Loucy (cell line): ENCODE data around the gene KANTR.

Experiments
- H2AFZ ChIP-seq: fragments of 200-600 bp; sonication (generic); 2 replicates; pipeline ENCODE4 v1.6.0; 2016; ENCODE audit warnings: antibody characterized with exemption, mild to moderate bottlenecking, low read length, moderate library complexity
- H3F3A ChIP-seq: fragments of 200-600 bp; 2 replicates; pipeline ENCODE4 v1.6.0; 2016; ENCODE audit warnings: antibody characterized with exemption, low read depth, mild to moderate bottlenecking
- H3K27me3 ChIP-seq: fragments of 200-600 bp; sonication (generic); 2 replicates; pipeline ENCODE4 v1.6.1; 2014; ENCODE audit warnings: low read length, mild to moderate bottlenecking; ENCODE audit not compliant: insufficient read depth, poor library complexity, severe bottlenecking
- H3K36me3 ChIP-seq: fragments of 200-600 bp; sonication (generic); 2 replicates; pipeline ENCODE4 v1.6.1; 2016; ENCODE audit warnings: low read length; ENCODE audit not compliant: insufficient read depth
- H3K4me1 ChIP-seq: fragments of 200-600 bp; sonication (generic); 2 replicates; pipeline ENCODE4 v1.5.1; 2014; ENCODE audit warnings: low read length, mild to moderate bottlenecking; ENCODE audit not compliant: insufficient read depth, poor library complexity, severe bottlenecking
- H3K4me2 ChIP-seq: fragments of 200-600 bp; sonication (generic); 2 replicates; pipeline ENCODE4 v1.6.0; 2014; ENCODE audit warnings: antibody characterized with exemption, low read length, low read depth, mild to moderate bottlenecking; ENCODE audit not compliant: poor library complexity, severe bottlenecking
- H3K4me3 ChIP-seq: fragments of 200-600 bp; sonication (generic); 2 replicates; pipeline ENCODE4 v1.5.1; 2014; ENCODE audit warnings: low read length, mild to moderate bottlenecking, mixed read lengths; ENCODE audit not compliant: poor library complexity, severe bottlenecking
- H3K79me2 ChIP-seq: fragments of 200-600 bp; sonication (generic); 2 replicates; pipeline ENCODE4 v1.6.1; 2014; ENCODE audit warnings: low read length; ENCODE audit not compliant: insufficient read depth
- H3K9ac ChIP-seq: fragments of 200-600 bp; sonication (generic); 2 replicates; pipeline ENCODE4 v1.6.0; 2014; ENCODE audit warnings: mild to moderate bottlenecking, low read depth, low read length, moderate library complexity; ENCODE audit not compliant: poor library complexity, severe bottlenecking
- H3K9me2 ChIP-seq: fragments of 200-600 bp; sonication (generic); replicated peaks from 2 replicates; pipeline ENCODE4 v1.6.1; 2016; ENCODE audit warnings: low read depth, low read length, mixed read lengths
- H3K9me3 ChIP-seq: fragments of 200-600 bp; sonication (generic); 2 replicates; pipeline ENCODE4 v1.6.1; 2014; ENCODE audit warnings: mild to moderate bottlenecking, antibody characterized with exemption, low read length, low read depth; ENCODE audit not compliant: insufficient read depth
- H4K20me1 ChIP-seq: fragments of 200-600 bp; sonication (generic); 2 replicates; pipeline ENCODE4 v1.6.0; 2014; ENCODE audit warnings: antibody characterized with exemption, low read length, mild to moderate bottlenecking; ENCODE audit not compliant: insufficient read depth, poor library complexity, severe bottlenecking
- CTCF ChIP-seq: fragments of 200-600 bp; sonication (generic); conservative IDR thresholded peaks from 2 replicates; pipeline ENCODE4 v1.5.1; 2014; ENCODE audit warnings: mild to moderate bottlenecking, antibody characterized with exemption, low read length
- EZH2phosphoT487 ChIP-seq: fragments of 200-600 bp; IDR thresholded peaks from 2 replicates; pipeline ENCODE4 v1.6.1; 2018; ENCODE audit warnings: antibody characterized with exemption, mild to moderate bottlenecking, moderate library complexity, borderline replicate concordance

The KANTR gene

GRCh38 chrX:53122013-53122412, 28.1 kb downstream of the KANTR start:
- Histone ChIP-seq H3K27me3 (no peaks in the 10 kb centered on the region), H3K9me3 (no peaks in the 10 kb centered on the region; the same call in 1 of the 2 replicates), H4K20me1 (no peaks in the 10 kb centered on the region), H3F3A (no peaks in the 10 kb centered on the region), H3K4me3 (no peak overlapping the region), H3K9me2 (no peaks in the 10 kb centered on the region), H3K79me2 (peaks cover 18% of the 10 kb centered on the region; the same call in 1 of the 2 replicates), H3K4me1 (no peaks in the 10 kb centered on the region), H3K4me2 (no peak overlapping the region), H3K9ac (no peak overlapping the region), H2AFZ (no peak overlapping the region), H3K36me3 (no peaks in the 10 kb centered on the region; the same call in 1 of the 2 replicates)
- TF ChIP-seq CTCF = no peak
- no peak for TF ChIP-seq EZH2phosphoT487

GRCh38 chrX:53125506-53125905, 31.6 kb downstream of the KANTR start:
- Histone ChIP-seq H3K4me2 (no peak overlapping the region), H3K36me3 (no peaks in the 10 kb centered on the region; the same call in 1 of the 2 replicates), H4K20me1 (no peaks in the 10 kb centered on the region), H3K4me1 (no peaks in the 10 kb centered on the region), H3K79me2 (peaks cover 18% of the 10 kb centered on the region; the same call in 1 of the 2 replicates), H3K9me3 (no peaks in the 10 kb centered on the region; the same call in 1 of the 2 replicates), H3K9me2 (no peaks in the 10 kb centered on the region), H3K9ac (no peak overlapping the region), H3F3A (no peaks in the 10 kb centered on the region), H3K4me3 (no peak overlapping the region), H3K27me3 (no peaks in the 10 kb centered on the region), H2AFZ (no peak overlapping the region)
- no peak for TF ChIP-seq CTCF

- H3K79me2 ChIP-seq = peaks cover 15% of the 10 kb centered on the region; the same call in 1 of the 2 replicates
- no peaks in the 10 kb centered on the region for H3F3A ChIP-seq
- no peak overlapping the region for H2AFZ ChIP-seq
- no peaks in the 10 kb centered on the region for H3K4me1 ChIP-seq
- TF ChIP-seq EZH2phosphoT487 = no peak
- TF ChIP-seq CTCF = no peak
- H3K9me3 ChIP-seq = no peaks in the 10 kb centered on the region; the same call in 1 of the 2 replicates
- H3K4me3 ChIP-seq = no peak overlapping the region
- H3K4me2 ChIP-seq = no peak overlapping the region
- H3K27me3 ChIP-seq = no peaks in the 10 kb centered on the region
- no peaks in the 10 kb centered on the region for H4K20me1 ChIP-seq
- no peak overlapping the region for H3K9ac ChIP-seq
- no peaks in the 10 kb centered on the region; the same call in 1 of the 2 replicates for H3K36me3 ChIP-seq
- no peaks in the 10 kb centered on the region for H3K9me2 ChIP-seq
These were observed 32.4 kb downstream of the KANTR start for GRCh38 chrX:53126377-53126776.
